ENCODE results near the gene REN. TPM values are rescaled to one million over a fixed set of nuclear protein-coding genes. Genes with fewer than 3 reads are reported as not detected.

REN gene
- total RNA-seq, 2 donors from 2014 or later: not detected

GRCh38 chr1:204153667-204154066 is 12.5 kb downstream of the REN start:
- TF ChIP-seq CTCF (IDR thresholded peaks at IDR 0.05): no peak
- H3K9me3 ChIP-seq: no peaks in the 10 kb centered on the region
- DNase-seq (ENCODE audit: low spot score): no peak

GRCh38 chr1:204152310-204153044 is 13.7 kb downstream of the REN start:
- H3K27me3 ChIP-seq (replicated peaks; ENCODE audit: insufficient read depth): no peaks in the 10 kb centered on the region
- H3K4me3 ChIP-seq: peak overlapping the region; percentile 75
- H3K4me1 ChIP-seq (ENCODE audit: control insufficient read depth in 1 of 2, low read depth in 2 of 2): peaks cover 5 to 30% of the 10 kb centered on the region in 2 donors
- DNase-seq (ENCODE audit: low spot score): no peak
- H3K36me3 ChIP-seq: no peaks in the 10 kb centered on the region
- no peaks in the 10 kb centered on the region for H3K9me3 ChIP-seq
- no peak for TF ChIP-seq CTCF (IDR thresholded peaks at IDR 0.05)
- H3K27ac ChIP-seq: peak overlapping the region; percentile 56 to 63
- no peak for ATAC-seq (ENCODE audit: insufficient number of reproducible peaks, low FRiP score, low read depth)

More at GRCh38 chr1:204153667-204154066, 12.5 kb downstream of the REN start:
- Histone ChIP-seq H3K36me3 (no peaks in the 10 kb centered on the region), H3K4me3 (no peak overlapping the region), H3K27me3 (replicated peaks; ENCODE audit: insufficient read depth) (no peaks in the 10 kb centered on the region), H3K27ac (no peak overlapping the region), H3K4me1 (ENCODE audit: control insufficient read depth in 1 of 2, low read depth in 2 of 2) (peaks cover 5 to 30% of the 10 kb centered on the region in 2 donors)
- ATAC-seq (ENCODE audit: insufficient number of reproducible peaks, low FRiP score, low read depth): no peak

- H3K27ac ChIP-seq: peak within 1 kb of the TSS; percentile 70 to 74
- TF ChIP-seq CTCF (IDR thresholded peaks at IDR 0.05): no peak
- no peaks in the 10 kb centered on the region for H3K9me3 ChIP-seq
- ATAC-seq (ENCODE audit: insufficient number of reproducible peaks, low FRiP score, low read depth) (peak; percentile 59), DNase-seq (ENCODE audit: low spot score) (no peak)
- H3K4me1 ChIP-seq (ENCODE audit: control insufficient read depth in 1 of 2, low read depth in 2 of 2): peaks cover 5 to 30% of the 10 kb centered on the region in 2 donors
- H3K4me3 ChIP-seq: peak within 1 kb of the TSS; percentile 75
- H3K36me3 ChIP-seq: peaks cover 1% of the 10 kb centered on the region
- no peaks in the 10 kb centered on the region for H3K27me3 ChIP-seq (replicated peaks; ENCODE audit: insufficient read depth)
These were observed 14.4 kb downstream of the REN start, which contains the start of gene ETNK2 for GRCh38 chr1:204151552-204152309. TSS of gene ETNK2 (minus strand) at chr1:204152044. CDS start at chr1:204151852, 192 bp downstream.

- no peak for TF ChIP-seq CTCF (IDR thresholded peaks at IDR 0.05)
- Histone ChIP-seq H3K4me1 (ENCODE audit: control insufficient read depth in 1 of 2, low read depth in 2 of 2) (peaks cover 5 to 30% of the 10 kb centered on the region in 2 donors), H3K27me3 (replicated peaks; ENCODE audit: insufficient read depth) (no peaks in the 10 kb centered on the region), H3K4me3 (peak overlapping the region; percentile 75), H3K9me3 (no peaks in the 10 kb centered on the region), H3K27ac (peak overlapping the region; percentile 70 to 74), H3K36me3 (peaks cover 7% of the 10 kb centered on the region)
- ATAC-seq (ENCODE audit: insufficient number of reproducible peaks, low FRiP score, low read depth): no peak
- DNase-seq (ENCODE audit: low spot score): no peak
These were observed 15.2 kb downstream of the REN start for GRCh38 chr1:204150702-204151551.
